22Rv1 (cell line): Measurements from ENCODE around the gene KCNQ1.

Experiments used
- H3K27ac ChIP-seq: fragments of 450-650 bp; 2 replicates; pipeline ENCODE4 v1.5.1; 2017
- CTCF ChIP-seq: fragments of 450-650 bp; IDR thresholded peaks from 2 replicates; pipeline ENCODE4 v1.5.1; 2017; ENCODE audit warnings: mild to moderate bottlenecking
- ZFX ChIP-seq: fragments of 450-650 bp; IDR thresholded peaks from 2 replicates; pipeline ENCODE4 v1.6.1; 2017; ENCODE audit warnings: antibody characterized with exemption, borderline replicate concordance

The KCNQ1 gene

DNA sequence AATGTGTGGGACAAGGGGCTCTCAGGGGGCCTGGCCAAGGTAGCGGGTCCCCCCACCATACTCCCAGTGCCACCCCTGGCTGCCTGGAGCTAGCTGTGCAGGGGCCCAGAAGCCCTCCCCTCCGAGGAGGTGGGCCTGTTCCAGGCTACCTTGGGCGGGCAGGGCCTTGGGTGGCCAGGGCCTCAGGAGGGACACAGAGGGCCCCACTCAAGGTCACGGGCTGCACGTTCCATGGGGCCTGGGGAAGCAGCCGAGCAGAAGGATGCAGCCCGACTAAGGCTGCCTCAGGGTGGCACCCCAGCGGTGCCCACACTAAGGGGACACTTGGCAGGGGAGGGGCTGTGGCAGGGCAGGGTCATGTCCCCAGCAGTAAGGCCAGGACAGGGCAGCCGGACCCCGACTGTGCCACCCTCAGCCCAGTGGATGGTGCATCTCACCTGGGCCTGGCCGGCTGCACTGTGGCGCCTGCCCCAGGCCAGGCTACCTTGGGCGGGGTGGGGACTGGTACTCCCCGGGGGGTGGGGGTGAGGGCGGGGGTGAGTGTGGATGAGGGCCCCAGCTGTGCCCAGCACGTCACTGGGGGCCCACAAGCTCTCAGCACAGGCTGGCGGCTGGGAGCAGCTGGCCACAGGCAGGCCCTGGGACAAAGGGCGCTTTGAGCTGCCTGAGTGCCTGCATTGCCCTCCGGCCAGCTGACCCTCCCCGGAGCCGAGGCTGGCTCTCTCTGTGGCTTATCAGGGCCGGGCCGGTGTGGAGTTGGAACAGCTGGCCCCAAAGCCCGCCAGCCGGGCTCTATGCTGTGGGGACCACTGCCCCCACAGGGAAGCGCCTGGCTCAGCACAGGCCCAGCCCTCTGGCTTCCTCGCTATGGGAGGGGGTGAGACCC is 117.1 kb downstream of the KCNQ1 start:
- TF ChIP-seq ZFX (no peak), CTCF (no peak)
- H3K27ac ChIP-seq: no peak overlapping the region

- no peak overlapping the region for H3K27ac ChIP-seq
- no peak for TF ChIP-seq CTCF
- no peak for TF ChIP-seq ZFX
Observed at GRCh38 chr11:2562890-2563212, 118.0 kb downstream of the KCNQ1 start.

GRCh38 chr11:2563213-2564007 is 118.6 kb downstream of the KCNQ1 start:
- no peak for TF ChIP-seq CTCF
- TF ChIP-seq ZFX: no peak
- no peak overlapping the region for H3K27ac ChIP-seq

GRCh38 chr11:2564008-2564530 is 119.3 kb downstream of the KCNQ1 start:
- no peak for TF ChIP-seq CTCF
- no peak for TF ChIP-seq ZFX
- no peak overlapping the region for H3K27ac ChIP-seq

GRCh38 chr11:2564588-2565425 is 120.0 kb downstream of the KCNQ1 start:
- TF ChIP-seq CTCF (no peak), ZFX (no peak)
- H3K27ac ChIP-seq: no peak overlapping the region

DNA sequence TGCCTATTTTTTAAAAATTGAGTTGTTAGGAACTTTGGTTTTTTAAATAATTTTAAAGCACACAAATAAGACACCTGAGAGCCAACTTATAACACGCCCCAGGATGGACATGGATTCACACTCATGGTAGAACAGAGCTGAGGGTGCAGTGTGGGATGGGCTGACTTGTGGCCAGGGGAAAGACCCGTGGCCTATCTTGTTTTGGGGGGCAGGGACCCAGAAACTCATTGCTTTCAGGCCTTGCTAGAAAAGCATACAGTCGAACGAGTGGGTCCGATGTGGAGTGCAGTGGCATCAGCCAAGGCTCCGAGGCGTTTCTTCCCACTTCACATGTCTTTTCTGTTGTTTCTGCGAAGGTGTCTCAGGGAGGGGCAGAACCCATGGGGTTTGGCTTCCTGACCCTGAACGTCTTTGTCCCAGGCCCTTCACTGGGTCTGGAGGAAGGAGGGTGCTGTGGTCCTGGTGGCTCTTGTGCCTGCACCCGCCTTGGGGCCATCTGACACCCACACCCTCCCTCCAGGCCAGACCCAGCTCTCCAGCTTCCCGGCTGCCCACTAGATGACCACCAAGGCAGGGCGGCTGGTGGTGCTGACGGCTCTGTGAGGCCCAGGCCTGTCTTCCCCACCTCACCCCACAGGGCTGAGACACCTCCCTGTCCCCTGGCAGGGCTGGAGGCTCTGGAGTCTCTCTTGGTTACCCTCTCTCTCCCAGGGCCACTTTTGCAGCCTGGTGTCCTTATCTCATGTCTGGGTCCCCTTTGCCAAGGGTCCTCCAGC is 120.8 kb downstream of the KCNQ1 start:
- H3K27ac ChIP-seq: no peak overlapping the region
- TF ChIP-seq ZFX: no peak
- no peak for TF ChIP-seq CTCF
